ENCODE data around the gene CARD16.
"Not testable (repeated sequence)": the region's sequence is repeated elsewhere in the genome, so short reads cannot be mapped to it uniquely, and the experiment has no call there.

The CARD16 gene

GRCh38 chr11:105044557-105045524, at the start of gene CARD16:
CARD16 (minus strand) TSS chr11:105045335; CDS start chr11:105045297, 38 bp downstream.
- not testable (repeated sequence) for DNase-seq

DNA sequence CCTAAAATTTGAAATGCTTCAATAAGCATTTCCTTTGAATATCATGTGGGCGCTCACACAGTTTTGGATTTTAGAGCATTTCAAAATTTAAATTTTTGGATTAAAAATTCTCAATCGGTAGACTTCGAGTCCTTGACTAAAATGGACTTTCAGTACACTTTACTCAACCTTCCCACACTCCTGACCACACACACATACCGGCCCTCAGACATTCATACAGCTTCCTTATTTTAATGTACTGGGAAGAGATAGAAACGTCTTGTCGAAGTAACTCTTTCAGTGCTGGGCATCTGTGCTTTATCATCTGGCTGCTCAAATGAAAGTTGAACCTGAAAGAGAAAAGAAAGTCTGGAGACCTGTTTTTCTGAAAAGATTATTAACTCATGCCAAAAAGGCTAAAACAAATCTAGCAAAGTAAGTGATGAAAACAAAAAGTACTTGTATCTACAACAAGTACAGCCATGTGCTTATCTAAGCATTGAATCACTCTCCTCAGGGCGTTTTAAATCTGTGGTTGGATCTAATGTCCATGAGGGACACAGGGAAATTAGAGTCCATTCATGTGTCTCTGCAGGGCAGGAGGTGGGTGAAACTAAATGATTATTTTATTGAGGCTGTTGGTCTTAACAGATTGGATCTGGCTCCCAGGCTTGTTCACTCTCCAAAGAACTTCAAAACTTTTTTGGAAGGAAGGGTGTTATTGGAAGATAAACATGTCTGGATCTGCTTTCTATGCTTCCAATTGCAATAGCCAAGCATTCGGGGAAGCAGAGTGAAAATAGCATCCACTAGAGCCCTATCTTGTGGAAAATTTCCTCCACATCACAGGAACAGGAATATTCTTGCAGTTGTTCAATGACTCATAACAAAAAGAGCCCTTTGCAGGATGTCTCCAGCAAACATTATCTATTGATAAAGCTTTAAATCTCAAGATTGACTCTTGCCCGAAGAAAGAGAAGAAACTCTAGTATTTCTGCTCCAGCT, 47.4 kb upstream of the CARD16 start:
- no peak for DNase-seq

- no peak for DNase-seq
Observed at GRCh38 chr11:105081412-105082150, 36.4 kb upstream of the CARD16 start.

- DNase-seq: not testable (repeated sequence)
Observed at GRCh38 chr11:105080171-105080906, 35.2 kb upstream of the CARD16 start.

DNA sequence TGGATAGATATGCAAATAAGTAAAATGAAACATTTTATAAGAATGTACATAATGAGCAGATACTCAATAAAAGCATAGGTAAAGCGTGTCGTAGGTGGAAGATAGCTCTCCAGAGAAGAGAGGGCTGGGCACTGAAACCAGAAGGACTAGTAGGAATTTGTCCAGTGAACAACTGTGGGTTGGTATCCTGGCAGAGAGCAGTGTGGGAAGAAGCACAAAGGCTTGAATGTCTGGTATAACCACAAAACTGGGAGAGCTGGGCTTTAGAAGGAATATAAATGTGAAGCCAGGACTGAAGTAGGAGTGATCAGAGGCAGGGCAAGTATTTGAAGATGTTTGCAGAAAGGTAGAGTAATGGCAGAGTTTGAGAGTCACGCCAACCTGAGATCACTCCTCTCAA, 33.1 kb upstream of the CARD16 start:
- no peak for DNase-seq

DNA sequence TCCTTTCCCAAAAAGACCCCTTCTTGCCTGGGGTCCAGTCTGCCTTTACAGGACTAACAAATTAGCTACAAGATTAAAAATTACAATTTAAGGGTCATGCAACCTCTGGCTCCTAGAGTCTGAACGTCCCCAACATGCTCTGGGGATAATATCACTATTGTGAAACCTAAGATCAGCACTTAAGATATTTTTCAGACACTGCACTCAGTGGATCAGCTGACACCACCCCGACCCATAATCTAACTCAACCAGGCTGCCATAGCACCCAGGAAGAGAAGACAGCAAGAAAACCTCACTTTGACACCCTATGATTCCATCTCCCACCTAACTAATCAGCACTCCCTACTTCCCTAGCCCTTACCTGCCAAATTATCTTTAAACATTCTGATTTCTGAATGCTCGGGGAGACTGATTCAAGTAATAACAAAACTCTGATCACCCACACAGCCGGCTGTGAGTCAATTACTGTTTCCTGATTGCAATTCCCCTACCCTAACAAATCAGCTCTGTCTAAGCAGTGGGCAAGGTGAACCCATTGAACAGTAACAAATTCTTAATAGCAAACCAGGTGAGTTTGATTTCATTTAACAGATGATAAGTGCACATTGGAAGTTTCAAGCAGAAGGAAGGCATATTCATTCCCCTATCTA, 32.1 kb upstream of the CARD16 start:
- DNase-seq: not testable (repeated sequence)

- no peak for DNase-seq
Observed at GRCh38 chr11:105074166-105074530, 29.0 kb upstream of the CARD16 start.

DNA sequence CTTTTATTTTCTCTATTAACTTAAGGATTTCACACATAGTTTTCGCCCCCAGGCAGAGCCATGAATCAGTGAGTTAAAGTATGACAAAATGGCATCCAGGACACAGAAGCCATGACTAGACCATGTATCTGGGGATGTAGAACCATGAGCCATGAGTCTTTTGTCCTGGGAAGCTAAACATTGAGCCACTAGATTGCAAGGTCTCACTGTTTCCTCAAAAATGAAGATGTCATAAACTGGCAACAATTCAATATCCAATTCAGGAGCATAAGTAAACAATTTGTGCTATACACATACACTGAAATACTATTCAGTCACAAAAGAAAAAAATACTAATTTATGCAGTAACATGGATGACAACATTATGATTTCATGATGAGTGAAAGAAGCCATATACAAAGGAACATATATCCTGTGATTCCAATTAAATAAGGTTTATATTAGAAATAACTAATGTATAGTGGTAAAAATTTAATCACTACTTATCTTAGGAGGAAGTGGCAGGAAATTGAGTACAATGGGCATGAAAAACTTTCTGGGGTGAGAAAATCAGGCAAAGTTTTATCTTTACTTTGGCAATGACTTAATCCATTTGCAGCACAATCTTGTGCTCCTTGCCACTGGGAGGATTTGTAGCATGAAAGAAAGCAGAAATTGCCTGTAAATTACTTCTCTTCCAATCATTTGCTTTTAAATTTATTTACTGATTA, 28.5 kb upstream of the CARD16 start:
- DNase-seq: no peak

GRCh38 chr11:105072080-105072479, 26.9 kb upstream of the CARD16 start:
- not testable (repeated sequence) for DNase-seq

GRCh38 chr11:105071089-105071732, 26.1 kb upstream of the CARD16 start:
- no peak for DNase-seq

GRCh38 chr11:105070306-105070705, 25.2 kb upstream of the CARD16 start:
- no peak for DNase-seq

GRCh38 chr11:105069749-105070148, 24.6 kb upstream of the CARD16 start:
- not testable (repeated sequence) for DNase-seq

DNA sequence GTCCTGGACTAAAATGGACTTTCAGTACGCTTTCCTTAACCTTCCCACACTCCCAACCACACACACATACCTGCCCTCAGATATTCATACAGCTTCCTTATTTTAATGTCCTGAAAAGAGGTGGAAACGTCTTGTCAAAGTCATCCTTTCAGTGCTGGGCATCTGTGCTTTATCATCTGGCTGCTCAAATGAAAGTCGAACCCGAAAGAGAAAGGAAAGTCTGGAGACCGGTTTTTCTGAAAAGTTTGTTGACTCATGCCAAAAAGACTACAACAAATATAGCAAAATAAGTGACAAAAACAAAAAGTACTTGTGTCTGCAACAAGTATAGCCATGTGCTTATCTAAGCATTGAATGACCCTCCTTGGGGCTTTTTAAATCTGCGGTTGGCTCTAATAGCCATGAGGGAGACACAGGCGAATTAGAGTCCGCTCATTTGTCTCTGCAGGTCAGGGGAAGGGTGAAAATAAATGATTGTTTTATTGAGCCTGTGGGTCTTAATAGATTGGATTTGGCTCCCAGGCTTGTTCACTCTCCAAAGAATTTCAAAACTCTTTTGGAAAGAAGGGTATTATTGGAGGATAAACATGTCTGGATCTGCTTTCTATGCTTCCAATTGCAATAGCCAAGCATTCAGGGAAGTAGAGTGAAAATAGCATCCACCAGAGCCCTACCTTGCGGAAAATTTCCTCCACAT, 18.3 kb upstream of the CARD16 start:
- not testable (repeated sequence) for DNase-seq

DNA sequence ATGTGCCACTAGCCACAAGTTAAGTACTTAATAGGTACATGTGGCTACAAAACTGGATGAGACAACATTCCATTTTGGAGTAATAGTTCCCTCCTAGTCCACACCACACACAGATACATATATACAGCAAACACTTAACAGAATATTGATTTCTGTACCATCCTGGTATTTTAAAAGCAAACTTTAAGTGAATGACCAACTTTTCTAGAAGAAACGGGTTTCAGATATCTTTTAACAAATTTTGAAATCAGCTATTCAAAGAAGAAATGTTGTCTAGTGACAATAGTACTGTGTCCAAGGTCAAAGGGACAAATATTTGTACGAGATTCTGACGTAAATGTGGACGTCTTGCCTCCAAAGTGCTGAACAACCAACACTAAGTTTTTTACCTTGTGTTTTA, 12.3 kb upstream of the CARD16 start:
- no peak for DNase-seq

GRCh38 chr11:105056446-105056845, 11.3 kb upstream of the CARD16 start:
- DNase-seq: no peak

DNA sequence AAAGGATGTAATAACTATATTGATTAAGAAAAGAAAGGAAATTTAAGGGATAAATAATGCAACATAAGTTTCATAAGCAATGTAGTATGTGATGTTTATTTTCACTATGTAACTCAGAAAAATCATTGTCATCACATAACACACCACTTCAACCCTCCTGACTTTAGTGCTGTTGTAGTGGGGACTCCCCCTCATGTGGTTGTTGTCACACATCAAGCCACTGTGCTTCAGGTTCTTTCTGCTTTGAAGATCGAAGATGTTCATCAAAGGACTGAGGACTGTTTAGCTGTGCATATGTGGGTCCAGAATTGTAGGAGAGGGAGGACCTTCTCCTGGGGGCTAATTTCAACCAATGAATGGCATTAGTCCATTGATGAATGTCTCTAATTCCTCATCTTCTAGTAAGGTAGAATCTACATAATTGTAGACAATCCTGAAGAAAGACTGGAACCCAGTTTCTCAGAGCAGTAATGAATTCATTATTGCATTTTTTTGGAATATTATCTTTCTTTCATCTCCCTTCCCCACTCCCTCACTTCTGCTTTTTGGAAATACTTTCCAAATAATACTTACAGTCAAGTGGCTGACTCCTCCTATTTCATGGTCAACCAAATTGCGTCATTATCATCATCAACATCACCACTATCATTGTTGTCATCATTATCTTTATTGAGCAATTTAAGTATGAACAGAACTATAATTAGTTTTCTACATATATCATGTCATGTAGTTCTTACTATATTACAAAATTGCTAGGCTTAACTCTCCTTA, 9.8 kb upstream of the CARD16 start:
- no peak for DNase-seq

DNA sequence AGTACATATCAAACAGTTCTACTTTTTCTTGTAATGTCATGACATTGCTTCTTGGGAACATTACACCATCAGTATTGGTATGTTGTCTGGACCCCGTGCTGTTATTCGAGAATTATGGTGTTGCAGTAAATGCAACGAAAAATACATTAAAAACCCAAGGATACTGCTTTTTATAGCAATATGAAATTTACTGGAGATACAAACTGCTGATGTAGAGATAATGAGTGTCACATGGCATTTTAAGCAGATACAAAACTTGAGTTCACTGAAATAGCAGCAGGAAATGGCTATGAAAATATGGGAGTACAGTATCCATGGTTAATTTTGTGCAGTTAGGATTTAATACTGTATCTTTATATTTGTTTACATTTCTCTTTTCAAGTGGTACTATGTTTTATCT, 7.4 kb upstream of the CARD16 start:
- no peak for DNase-seq

- DNase-seq: no peak
Observed at GRCh38 chr11:105051559-105051958, 6.4 kb upstream of the CARD16 start.

- no peak for DNase-seq
Observed at GRCh38 chr11:105049481-105049880, 4.3 kb upstream of the CARD16 start.
